ENCODE data around the gene PUSL1.

PUSL1 gene

GRCh38 chr1:1278620-1279019 lies 29.8 kb upstream of the PUSL1 start:
- in situ Hi-C loops (cut with MboI; ENCODE audit: low sequenced_read_pairs), result no loop called here

DNA sequence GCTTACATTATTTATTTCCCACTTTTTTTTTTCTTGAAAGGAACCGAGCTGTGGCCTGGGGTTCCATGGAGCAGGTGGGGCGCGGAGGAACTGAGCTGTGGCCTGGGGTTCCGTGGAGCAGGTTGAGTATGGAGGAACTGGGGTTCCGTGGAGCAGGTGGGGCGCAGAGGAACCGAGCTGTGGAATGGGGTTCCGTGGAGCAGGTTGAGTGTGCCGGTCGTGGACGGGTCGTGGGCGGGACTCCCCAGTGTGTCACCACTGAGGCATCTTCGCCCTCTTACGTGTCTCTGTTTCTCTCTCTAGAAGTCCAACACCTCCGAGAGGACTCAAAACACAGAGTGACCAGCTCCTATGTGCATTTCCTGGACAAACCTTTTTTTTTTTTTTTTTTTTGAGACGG lies 29.4 kb upstream of the PUSL1 start:
- in situ Hi-C loops (cut with MboI; ENCODE audit: low sequenced_read_pairs), result no loop called here

DNA sequence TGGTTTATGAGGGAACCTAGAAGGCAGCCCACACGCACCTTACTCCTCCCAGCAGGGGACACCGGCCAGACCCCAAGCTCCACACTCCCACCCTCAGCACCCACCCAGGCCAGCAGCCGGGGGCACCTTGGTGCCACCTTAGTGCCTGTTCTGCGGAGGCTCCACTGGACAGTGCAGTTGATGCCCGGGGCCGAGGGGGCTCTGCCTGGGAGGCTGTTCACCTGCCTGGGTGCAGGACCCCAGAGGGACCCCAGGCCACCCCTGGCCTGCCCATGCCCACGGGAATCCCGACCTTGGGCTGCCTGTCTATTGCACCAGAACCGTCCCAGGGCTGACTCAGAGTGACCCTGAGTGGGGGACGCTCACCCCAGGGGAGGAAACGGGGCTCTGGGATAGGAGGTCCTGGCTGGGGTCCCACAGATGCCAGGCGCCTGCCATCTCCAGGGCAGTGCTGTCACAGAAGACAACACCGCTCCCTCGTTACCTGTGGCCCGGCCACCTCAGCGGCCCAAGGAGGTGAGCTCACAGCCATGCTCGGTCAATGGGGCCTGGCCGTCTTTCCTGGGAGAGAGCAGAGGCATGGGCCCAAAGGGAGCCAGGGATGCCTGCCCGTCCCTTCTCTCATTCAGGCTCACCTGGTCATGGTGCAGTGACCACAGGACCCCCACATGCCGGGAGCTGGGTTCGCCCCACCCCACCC lies 27.5 kb upstream of the PUSL1 start:
- in situ Hi-C loops (cut with MboI; ENCODE audit: low sequenced_read_pairs), result no loop called here

GRCh38 chr1:1281533-1282321 lies 26.7 kb upstream of the PUSL1 start:
- in situ Hi-C loops (cut with MboI; ENCODE audit: low sequenced_read_pairs), result no loop called here

- in situ Hi-C loops (cut with MboI; ENCODE audit: low sequenced_read_pairs), result no loop called here
Measured at GRCh38 chr1:1282998-1283397, 25.4 kb upstream of the PUSL1 start.

- in situ Hi-C loops (cut with MboI; ENCODE audit: low sequenced_read_pairs), result no loop called here
Measured at GRCh38 chr1:1283821-1284220, 24.6 kb upstream of the PUSL1 start.

- in situ Hi-C loops (cut with MboI; ENCODE audit: low sequenced_read_pairs), result no loop called here
Measured at GRCh38 chr1:1284221-1285101, 23.9 kb upstream of the PUSL1 start.

DNA sequence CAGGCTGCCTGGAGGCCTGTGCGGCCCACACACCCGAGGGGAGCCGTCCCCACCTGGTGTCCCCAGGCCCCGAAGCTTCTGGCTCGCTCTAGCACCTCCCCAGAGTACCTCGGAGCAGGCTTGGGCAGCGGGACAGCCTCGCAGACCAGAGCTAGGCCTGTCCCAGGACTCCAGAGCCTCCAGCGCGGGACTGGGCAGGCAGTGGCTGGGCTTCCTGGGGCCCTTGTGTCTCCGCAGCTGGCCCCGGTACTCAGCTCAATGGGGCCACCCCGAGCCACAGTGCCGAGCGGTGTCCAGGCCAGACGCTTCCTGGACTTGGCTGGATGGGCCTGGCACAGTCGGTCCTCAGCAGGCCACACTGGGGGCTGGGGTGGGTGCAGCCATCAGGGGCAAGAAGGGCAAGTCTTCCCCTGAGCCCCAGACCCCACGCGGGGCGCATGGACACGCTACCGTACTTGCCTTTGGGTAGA lies 23.3 kb upstream of the PUSL1 start:
- in situ Hi-C loops (cut with MboI; ENCODE audit: low sequenced_read_pairs), result no loop called here

DNA sequence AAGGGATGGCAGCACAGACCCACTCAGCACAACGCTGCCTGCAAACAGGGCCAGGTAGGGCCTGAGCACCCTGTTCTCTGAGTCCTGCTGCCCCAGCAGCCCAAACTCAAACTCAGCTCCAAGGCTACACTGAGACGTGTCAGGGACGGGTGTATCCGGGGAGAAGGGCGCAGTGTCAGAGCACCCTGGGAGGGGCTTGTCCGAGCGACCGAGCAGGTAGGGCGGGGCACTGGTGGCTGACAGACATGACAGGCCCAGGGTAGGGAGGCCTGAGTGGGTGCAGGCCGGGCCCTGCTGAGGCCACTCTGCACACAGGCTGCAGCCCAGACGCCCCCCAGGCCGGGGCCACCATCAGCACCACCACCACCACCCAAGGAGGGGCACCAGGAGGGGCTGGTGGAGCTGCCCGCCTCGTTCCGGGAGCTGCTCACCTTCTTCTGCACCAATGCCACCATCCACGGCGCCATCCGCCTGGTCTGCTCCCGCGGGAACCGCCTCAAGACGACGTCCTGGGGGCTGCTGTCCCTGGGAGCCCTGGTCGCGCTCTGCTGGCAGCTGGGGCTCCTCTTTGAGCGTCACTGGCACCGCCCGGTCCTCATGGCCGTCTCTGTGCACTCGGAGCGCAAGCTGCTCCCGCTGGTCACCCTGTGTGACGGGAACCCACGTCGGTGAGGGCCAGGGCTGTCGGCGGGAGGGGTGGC lies 22.6 kb upstream of the PUSL1 start:
- in situ Hi-C loops (cut with MboI; ENCODE audit: low sequenced_read_pairs), result no loop called here

GRCh38 chr1:1286313-1287261 lies 21.8 kb upstream of the PUSL1 start:
- in situ Hi-C loops (cut with MboI; ENCODE audit: low sequenced_read_pairs), result no loop called here

DNA sequence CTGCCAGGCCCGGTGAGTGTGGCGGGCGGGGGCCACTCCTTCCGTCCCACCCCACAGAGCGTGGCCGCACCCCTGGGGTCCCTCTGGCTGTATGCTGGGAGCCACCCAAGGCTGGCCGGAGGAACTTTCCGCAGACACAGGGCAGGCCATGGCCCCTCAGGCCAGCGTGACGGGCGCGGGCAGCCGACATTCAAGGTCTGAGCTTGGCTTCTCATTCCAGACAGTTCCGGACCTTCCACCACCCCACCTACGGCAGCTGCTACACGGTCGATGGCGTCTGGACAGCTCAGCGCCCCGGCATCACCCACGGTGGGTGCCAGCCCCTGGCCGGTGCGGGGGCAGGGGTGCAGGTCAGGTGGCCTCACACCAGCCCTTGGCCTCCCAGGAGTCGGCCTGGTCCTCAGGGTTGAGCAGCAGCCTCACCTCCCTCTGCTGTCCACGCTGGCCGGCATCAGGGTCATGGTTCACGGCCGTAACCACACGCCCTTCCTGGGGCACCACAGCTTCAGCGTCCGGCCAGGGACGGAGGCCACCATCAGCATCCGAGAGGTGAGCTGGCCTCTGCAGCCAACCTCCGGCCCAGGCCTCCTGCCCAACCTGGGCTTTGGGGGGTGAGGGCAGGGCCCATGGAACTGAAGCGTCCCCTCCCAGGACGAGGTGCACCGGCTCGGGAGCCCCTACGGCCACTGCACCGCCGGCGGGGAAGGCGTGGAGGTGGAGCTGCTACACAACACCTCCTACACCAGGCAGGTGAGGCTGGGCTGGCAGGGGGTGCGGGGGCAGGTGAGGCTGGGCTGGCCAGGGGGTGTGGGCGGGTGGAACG lies 20.9 kb upstream of the PUSL1 start:
- in situ Hi-C loops (cut with MboI; ENCODE audit: low sequenced_read_pairs), result no loop called here

GRCh38 chr1:1290238-1290731 lies 18.1 kb upstream of the PUSL1 start:
- in situ Hi-C loops (cut with MboI; ENCODE audit: low sequenced_read_pairs), result no loop called here

DNA sequence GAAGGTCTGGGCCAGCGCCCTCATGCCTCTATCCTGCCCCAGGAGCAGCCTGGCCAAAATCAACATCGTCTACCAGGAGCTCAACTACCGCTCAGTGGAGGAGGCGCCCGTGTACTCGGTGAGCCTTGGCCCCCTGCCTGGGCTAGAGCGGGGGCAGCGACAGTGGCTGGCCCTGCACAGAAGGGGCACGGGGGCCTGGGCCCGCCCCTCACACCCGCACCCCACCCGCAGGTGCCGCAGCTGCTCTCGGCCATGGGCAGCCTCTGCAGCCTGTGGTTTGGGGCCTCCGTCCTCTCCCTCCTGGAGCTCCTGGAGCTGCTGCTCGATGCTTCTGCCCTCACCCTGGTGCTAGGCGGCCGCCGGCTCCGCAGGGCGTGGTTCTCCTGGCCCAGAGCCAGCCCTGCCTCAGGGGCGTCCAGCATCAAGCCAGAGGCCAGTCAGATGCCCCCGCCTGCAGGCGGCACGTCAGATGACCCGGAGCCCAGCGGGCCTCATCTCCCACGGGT lies 17.3 kb upstream of the PUSL1 start:
- in situ Hi-C loops (cut with MboI; ENCODE audit: low sequenced_read_pairs), result no loop called here

DNA sequence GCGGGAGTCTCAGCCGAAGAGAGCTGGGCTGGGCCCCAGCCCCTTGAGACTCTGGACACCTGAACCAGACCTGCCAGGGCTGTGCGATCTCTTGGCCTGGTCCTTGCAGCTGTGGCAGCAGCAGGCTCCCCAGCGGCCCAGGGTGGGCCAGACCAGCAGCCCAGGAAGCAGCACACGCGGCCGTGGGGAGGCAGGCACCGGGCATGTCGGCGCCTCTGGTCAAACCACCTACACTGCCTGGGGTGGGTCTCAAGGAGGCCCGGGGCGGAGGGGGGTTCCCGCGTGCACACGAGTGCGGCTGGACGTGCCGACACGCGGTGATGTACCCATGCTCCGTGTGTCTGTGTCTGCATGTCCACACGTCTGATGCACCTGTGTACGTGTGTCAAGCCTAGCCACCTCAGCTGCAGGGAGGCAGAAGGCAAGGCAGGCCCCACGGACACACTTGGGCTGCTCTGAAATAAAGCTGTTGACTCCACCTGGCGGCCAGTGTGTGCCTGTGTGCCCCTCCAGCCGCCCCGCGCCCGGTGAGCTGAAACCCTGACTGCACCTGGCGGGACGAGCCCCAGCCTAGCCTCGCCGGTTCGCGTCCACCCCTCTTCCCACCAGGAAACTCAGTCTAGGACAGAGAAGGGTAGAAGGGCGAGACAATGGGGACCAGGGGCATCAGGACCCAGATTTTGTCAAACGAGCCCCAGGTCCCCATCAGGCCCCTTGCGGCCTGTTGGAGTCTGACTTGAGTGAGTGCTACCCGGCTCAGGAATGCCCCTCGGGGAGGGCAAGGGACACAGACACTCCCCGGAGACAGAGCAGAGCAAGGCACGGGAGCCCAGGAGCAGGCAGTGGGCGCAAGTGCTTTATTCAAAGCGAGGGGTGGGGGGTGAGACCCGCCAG lies 16.6 kb upstream of the PUSL1 start:
- in situ Hi-C loops (cut with MboI; ENCODE audit: low sequenced_read_pairs), result no loop called here

- in situ Hi-C loops (cut with MboI; ENCODE audit: low sequenced_read_pairs), result no loop called here
Measured at GRCh38 chr1:1292442-1292779, 16.0 kb upstream of the PUSL1 start.

DNA sequence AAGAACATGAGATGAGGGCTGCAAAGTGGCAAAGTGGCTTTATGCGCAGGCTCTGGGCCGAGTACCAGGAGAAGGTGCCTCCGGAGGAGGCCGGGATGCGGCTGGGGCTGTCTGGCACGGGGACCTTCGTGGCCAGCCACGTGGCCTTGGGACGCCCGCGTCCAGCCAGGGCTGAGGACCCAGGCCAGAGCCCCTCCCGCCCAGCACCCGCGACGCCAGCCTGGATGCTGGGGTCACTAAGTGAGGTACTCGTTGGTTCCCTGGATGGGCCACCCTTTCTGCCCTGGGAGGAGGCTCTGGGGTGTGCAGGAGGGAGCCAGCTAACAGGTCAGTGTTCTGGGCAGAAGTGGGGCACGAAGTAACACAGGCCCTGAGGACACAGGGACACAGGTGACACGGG lies 15.5 kb upstream of the PUSL1 start:
- in situ Hi-C loops (cut with MboI; ENCODE audit: low sequenced_read_pairs), result no loop called here
